GM18951 (cell line): ENCODE measurements around the gene ESD.

Experiments
- POLR2A ChIP-seq: IDR thresholded peaks from 4 replicates; pipeline ENCODE4 v1.6.1; 2011; ENCODE audit warnings: mild to moderate bottlenecking; ENCODE audit not compliant: insufficient read length, insufficient read depth; ENCODE audit errors: extremely low read depth
- in situ Hi-C: fragments of 300-500 bp; cut with MboI; formaldehyde crosslinking; loops from one replicate; pipeline ENCODE4 v1.12.0; 2022; ENCODE audit warnings: low sequenced_read_pairs, mixed read lengths, inconsistent platforms; ENCODE audit not compliant: unreplicated experiment

ESD gene

GRCh38 chr13:46796515-46797474, at the start of gene ESD:
ESD (minus strand) TSS chr13:46797161; CDS start chr13:46791413, 5,748 bp downstream.
- peak; percentile 73 for TF ChIP-seq POLR2A
- in situ Hi-C loops: no loop called here

- TF ChIP-seq POLR2A: no peak
Observed at GRCh38 chr13:46846726-46847125, 49.8 kb upstream of the ESD start.

GRCh38 chr13:46845146-46845545, 48.2 kb upstream of the ESD start:
- in situ Hi-C loops: loop anchor here (25.0 kb wide), 1 partner anchor 917 kb away; no protein-coding TSS in a partner anchor

More at GRCh38 chr13:46846726-46847125, 49.8 kb upstream of the ESD start:
- in situ Hi-C loops: loop anchor here (25.0 kb wide), 1 partner anchor 916 kb away; no protein-coding TSS in a partner anchor

GRCh38 chr13:46844431-46844830, 47.5 kb upstream of the ESD start:
- TF ChIP-seq POLR2A: no peak
- in situ Hi-C loops: loop anchor here (25.0 kb wide), 1 partner anchor 918 kb away; no protein-coding TSS in a partner anchor

More at GRCh38 chr13:46845146-46845545, 48.2 kb upstream of the ESD start:
- no peak for TF ChIP-seq POLR2A

- in situ Hi-C loops: loop anchor here (25.0 kb wide), 1 partner anchor 923 kb away; no protein-coding TSS in a partner anchor
- no peak for TF ChIP-seq POLR2A
Observed at GRCh38 chr13:46839399-46839798, 42.4 kb upstream of the ESD start.

- in situ Hi-C loops: loop anchor here (25.0 kb wide), 1 partner anchor 928 kb away; no protein-coding TSS in a partner anchor
Observed at GRCh38 chr13:46834657-46835056, 37.7 kb upstream of the ESD start.

GRCh38 chr13:46831588-46832194, 34.7 kb upstream of the ESD start:
- in situ Hi-C loops: loop anchor here (25.0 kb wide), 1 partner anchor 931 kb away; no protein-coding TSS in a partner anchor

More at GRCh38 chr13:46834657-46835056, 37.7 kb upstream of the ESD start:
- TF ChIP-seq POLR2A: no peak

GRCh38 chr13:46830405-46831005, 33.5 kb upstream of the ESD start:
- TF ChIP-seq POLR2A: no peak
- in situ Hi-C loops: loop anchor here (25.0 kb wide), 1 partner anchor 932 kb away; no protein-coding TSS in a partner anchor

More at GRCh38 chr13:46831588-46832194, 34.7 kb upstream of the ESD start:
- no peak for TF ChIP-seq POLR2A

- in situ Hi-C loops: no loop called here
- no peak for TF ChIP-seq POLR2A
Observed at GRCh38 chr13:46822551-46822950, 25.6 kb upstream of the ESD start.

- no peak for TF ChIP-seq POLR2A
- in situ Hi-C loops: no loop called here
Observed at GRCh38 chr13:46817838-46818476, 21.0 kb upstream of the ESD start.

- in situ Hi-C loops: no loop called here
- no peak for TF ChIP-seq POLR2A
Observed at GRCh38 chr13:46817095-46817494, 20.1 kb upstream of the ESD start.

- in situ Hi-C loops: no loop called here
- no peak for TF ChIP-seq POLR2A
Observed at GRCh38 chr13:46816371-46816770, 19.4 kb upstream of the ESD start.
